ENCODE measurements around the gene CATSPER1. TPM values are rescaled to one million over a fixed set of nuclear protein-coding genes. Genes with fewer than 3 reads are reported as not detected.

CATSPER1 gene
- total RNA-seq, 1 experiment from 2014 or later: 0.15 TPM

- Histone ChIP-seq H3K27me3 (ENCODE audit: control insufficient read depth, insufficient read depth, low read length) (no peaks in the 10 kb centered on the region), H3K27ac (ENCODE audit: low read length) (no peak overlapping the region), H3K4me1 (ENCODE audit: control insufficient read depth, insufficient read depth, low read length) (no peaks in the 10 kb centered on the region), H3K9me3 (ENCODE audit: control insufficient read depth, insufficient read depth, low read depth, low read length) (no peaks in the 10 kb centered on the region), H3K4me3 (ENCODE audit: low read depth in 2 of 2, low read length in 2 of 2) (no peak overlapping the region), H3K36me3 (ENCODE audit: control insufficient read depth, insufficient read depth, low read length) (peaks cover 79% of the 10 kb centered on the region)
- ATAC-seq: no peak
- CTCF ChIA-PET: no interaction called here
- in situ Hi-C loops (cut with HindIII; ENCODE audit: low pct_unique_long_range_greater_than_20kb, low sequenced_read_pairs) (no loop called here), intact Hi-C loops (cut with micrococcal nuclease; ENCODE audit: unreplicated experiment) (no loop called here)
- POLR2A ChIA-PET: interaction anchor here (0.6 kb wide), 1 partner anchor 22 kb away, joined by 8 read pairs; no protein-coding TSS in a partner anchor
- no peak for DNase-seq (ENCODE audit: low read depth, low spot score)
- TF ChIP-seq, protein P1, sequence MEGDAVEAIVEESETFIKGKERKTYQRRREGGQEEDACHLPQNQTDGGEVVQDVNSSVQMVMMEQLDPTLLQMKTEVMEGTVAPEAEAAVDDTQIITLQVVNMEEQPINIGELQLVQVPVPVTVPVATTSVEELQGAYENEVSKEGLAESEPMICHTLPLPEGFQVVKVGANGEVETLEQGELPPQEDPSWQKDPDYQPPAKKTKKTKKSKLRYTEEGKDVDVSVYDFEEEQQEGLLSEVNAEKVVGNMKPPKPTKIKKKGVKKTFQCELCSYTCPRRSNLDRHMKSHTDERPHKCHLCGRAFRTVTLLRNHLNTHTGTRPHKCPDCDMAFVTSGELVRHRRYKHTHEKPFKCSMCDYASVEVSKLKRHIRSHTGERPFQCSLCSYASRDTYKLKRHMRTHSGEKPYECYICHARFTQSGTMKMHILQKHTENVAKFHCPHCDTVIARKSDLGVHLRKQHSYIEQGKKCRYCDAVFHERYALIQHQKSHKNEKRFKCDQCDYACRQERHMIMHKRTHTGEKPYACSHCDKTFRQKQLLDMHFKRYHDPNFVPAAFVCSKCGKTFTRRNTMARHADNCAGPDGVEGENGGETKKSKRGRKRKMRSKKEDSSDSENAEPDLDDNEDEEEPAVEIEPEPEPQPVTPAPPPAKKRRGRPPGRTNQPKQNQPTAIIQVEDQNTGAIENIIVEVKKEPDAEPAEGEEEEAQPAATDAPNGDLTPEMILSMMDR (IDR thresholded peaks at IDR 0.05): no peak
- no peak for TF ChIP-seq POLR2AphosphoS5 (IDR thresholded peaks at IDR 0.05; ENCODE audit: low read depth, low read length)
- no peak for TF ChIP-seq TCF7L2 (IDR thresholded peaks at IDR 0.05; ENCODE audit: low read depth, low read length)
- TF ChIP-seq, protein P2, sequence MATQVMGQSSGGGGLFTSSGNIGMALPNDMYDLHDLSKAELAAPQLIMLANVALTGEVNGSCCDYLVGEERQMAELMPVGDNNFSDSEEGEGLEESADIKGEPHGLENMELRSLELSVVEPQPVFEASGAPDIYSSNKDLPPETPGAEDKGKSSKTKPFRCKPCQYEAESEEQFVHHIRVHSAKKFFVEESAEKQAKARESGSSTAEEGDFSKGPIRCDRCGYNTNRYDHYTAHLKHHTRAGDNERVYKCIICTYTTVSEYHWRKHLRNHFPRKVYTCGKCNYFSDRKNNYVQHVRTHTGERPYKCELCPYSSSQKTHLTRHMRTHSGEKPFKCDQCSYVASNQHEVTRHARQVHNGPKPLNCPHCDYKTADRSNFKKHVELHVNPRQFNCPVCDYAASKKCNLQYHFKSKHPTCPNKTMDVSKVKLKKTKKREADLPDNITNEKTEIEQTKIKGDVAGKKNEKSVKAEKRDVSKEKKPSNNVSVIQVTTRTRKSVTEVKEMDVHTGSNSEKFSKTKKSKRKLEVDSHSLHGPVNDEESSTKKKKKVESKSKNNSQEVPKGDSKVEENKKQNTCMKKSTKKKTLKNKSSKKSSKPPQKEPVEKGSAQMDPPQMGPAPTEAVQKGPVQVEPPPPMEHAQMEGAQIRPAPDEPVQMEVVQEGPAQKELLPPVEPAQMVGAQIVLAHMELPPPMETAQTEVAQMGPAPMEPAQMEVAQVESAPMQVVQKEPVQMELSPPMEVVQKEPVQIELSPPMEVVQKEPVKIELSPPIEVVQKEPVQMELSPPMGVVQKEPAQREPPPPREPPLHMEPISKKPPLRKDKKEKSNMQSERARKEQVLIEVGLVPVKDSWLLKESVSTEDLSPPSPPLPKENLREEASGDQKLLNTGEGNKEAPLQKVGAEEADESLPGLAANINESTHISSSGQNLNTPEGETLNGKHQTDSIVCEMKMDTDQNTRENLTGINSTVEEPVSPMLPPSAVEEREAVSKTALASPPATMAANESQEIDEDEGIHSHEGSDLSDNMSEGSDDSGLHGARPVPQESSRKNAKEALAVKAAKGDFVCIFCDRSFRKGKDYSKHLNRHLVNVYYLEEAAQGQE (IDR thresholded peaks at IDR 0.05; ENCODE audit: insufficient read depth in 1 of 2, low read depth in 2 of 2, low read length in 1 of 2): no peak
- no peak for TF ChIP-seq SIN3A (IDR thresholded peaks at IDR 0.05; ENCODE audit: borderline replicate concordance, insufficient read depth, low read depth, low read length)
- BruUV-seq (replicated peaks): no TSS peak
These were observed 36.1 kb upstream of the CATSPER1 start for GRCh38 chr11:66062408-66062807.

- in situ Hi-C loops (cut with HindIII; ENCODE audit: low pct_unique_long_range_greater_than_20kb, low sequenced_read_pairs) (no loop called here), intact Hi-C loops (cut with micrococcal nuclease; ENCODE audit: unreplicated experiment) (no loop called here)
- H3K4me1 ChIP-seq (ENCODE audit: control insufficient read depth, insufficient read depth, low read length): no peaks in the 10 kb centered on the region
- no peak overlapping the region for H3K4me3 ChIP-seq (ENCODE audit: low read depth in 2 of 2, low read length in 2 of 2)
- TF ChIP-seq SIN3A (IDR thresholded peaks at IDR 0.05; ENCODE audit: borderline replicate concordance, insufficient read depth, low read depth, low read length) (no peak), TCF7L2 (IDR thresholded peaks at IDR 0.05; ENCODE audit: low read depth, low read length) (no peak), POLR2AphosphoS5 (IDR thresholded peaks at IDR 0.05; ENCODE audit: low read depth, low read length) (no peak)
- TF ChIP-seq, protein P1 (IDR thresholded peaks at IDR 0.05): no peak
- TF ChIP-seq, protein P2 (IDR thresholded peaks at IDR 0.05; ENCODE audit: insufficient read depth in 1 of 2, low read depth in 2 of 2, low read length in 1 of 2): no peak
- no peak for DNase-seq (ENCODE audit: low read depth, low spot score)
- CTCF ChIA-PET: no interaction called here
- ATAC-seq: no peak
- no peaks in the 10 kb centered on the region for H3K27me3 ChIP-seq (ENCODE audit: control insufficient read depth, insufficient read depth, low read length)
- POLR2A ChIA-PET: no interaction called here
- BruUV-seq (replicated peaks): no TSS peak
- no peak overlapping the region for H3K27ac ChIP-seq (ENCODE audit: low read length)
- H3K9me3 ChIP-seq (ENCODE audit: control insufficient read depth, insufficient read depth, low read depth, low read length): no peaks in the 10 kb centered on the region
- peaks cover 80% of the 10 kb centered on the region for H3K36me3 ChIP-seq (ENCODE audit: control insufficient read depth, insufficient read depth, low read length)
These were observed 35.0 kb upstream of the CATSPER1 start for GRCh38 chr11:66061268-66061667.

All from Panc1 (cell line).